ENCODE data around the gene MTA1. TPM values are rescaled to one million over a fixed set of nuclear protein-coding genes. Genes with fewer than 3 reads are reported as not detected.

Gene MTA1
- total RNA-seq, 1 experiment from 2014 or later: 166 TPM

DNA sequence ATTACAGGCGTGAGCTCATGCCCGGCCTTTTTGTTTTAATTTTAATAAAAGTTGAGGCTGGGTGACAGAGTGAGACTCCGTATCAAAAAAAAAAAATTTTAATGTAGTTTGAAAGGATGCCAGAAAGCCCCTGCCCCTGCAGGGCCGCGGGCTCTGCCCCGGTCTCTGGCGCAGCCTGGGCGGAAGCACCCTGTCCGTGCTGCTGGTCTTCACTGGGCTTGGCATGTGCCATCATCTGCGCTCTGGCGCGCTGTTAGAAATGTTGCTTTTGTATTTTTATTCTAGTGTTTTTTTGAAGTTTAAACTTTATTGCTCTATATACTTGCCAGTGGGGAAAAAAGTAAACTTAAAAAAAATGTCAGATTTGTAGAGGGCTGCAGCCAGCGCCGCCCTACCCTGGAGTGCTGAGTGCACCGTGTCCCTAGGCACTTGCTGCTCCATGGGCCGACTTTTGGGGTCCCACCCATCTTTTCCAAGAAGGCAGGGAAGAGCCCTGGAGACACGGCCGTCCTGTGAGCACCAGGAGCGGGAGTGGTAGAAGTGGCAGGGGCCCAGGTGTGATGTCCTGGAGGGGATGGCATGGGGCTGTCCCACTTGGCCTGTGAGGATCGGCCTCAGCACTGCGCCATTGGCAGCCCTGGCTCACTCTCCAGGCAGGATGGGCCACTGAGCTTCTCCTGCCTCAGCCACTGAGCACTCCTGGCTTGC lies 4.0 kb downstream of the MTA1 start:
- peaks cover 18% of the 10 kb centered on the region for H3K36me3 Mint-ChIP-seq (ENCODE audit: insufficient read depth, unreplicated experiment)
- ChIA-PET POLR2A (no interaction called here), CTCF (interaction anchor here (1.0 to 1.3 kb wide), 2 partner anchors 50 to 57 kb away, joined by 3 read pairs; no protein-coding TSS in a partner anchor)
- H3K9me3 Mint-ChIP-seq (ENCODE audit: unreplicated experiment): no peaks in the 10 kb centered on the region
- H3K27me3 Mint-ChIP-seq (ENCODE audit: insufficient read depth, unreplicated experiment): no peaks in the 10 kb centered on the region
- H3K27ac Mint-ChIP-seq (ENCODE audit: low read depth, unreplicated experiment): no peak overlapping the region
- no peak for DNase-seq (ENCODE audit: unreplicated experiment)
- intact Hi-C loops (cut with micrococcal nuclease): no loop called here
- no peak overlapping the region for H3K4me3 Mint-ChIP-seq (ENCODE audit: unreplicated experiment)
- TF ChIP-seq, protein P1, sequence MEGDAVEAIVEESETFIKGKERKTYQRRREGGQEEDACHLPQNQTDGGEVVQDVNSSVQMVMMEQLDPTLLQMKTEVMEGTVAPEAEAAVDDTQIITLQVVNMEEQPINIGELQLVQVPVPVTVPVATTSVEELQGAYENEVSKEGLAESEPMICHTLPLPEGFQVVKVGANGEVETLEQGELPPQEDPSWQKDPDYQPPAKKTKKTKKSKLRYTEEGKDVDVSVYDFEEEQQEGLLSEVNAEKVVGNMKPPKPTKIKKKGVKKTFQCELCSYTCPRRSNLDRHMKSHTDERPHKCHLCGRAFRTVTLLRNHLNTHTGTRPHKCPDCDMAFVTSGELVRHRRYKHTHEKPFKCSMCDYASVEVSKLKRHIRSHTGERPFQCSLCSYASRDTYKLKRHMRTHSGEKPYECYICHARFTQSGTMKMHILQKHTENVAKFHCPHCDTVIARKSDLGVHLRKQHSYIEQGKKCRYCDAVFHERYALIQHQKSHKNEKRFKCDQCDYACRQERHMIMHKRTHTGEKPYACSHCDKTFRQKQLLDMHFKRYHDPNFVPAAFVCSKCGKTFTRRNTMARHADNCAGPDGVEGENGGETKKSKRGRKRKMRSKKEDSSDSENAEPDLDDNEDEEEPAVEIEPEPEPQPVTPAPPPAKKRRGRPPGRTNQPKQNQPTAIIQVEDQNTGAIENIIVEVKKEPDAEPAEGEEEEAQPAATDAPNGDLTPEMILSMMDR (IDR thresholded peaks at IDR 0.05; ENCODE audit: unreplicated experiment): no peak
- H3K4me1 Mint-ChIP-seq (ENCODE audit: insufficient read depth, unreplicated experiment): peaks cover 11% of the 10 kb centered on the region
- no TSS peak for BruUV-seq (replicated peaks)

DNA sequence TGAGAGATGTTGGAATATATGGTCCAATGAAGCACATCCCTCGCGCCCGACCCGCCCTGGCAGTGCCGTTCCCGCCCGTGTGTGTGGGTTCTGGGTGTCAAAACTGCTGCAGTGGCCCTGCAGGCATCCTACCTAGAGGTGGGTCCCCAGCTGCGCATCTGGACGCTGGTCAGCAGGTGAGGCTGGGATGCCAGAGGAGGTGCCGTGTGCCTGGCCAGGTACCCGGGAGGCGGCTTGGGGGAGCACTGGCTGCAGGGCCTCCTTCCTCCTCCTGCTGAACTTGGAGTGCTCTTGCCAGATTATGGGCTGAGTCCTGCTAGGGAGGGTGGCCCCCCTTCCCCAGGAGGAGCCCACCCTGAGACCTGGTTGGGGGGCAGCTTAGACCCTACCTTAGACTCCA lies 5.2 kb downstream of the MTA1 start:
- intact Hi-C loops (cut with micrococcal nuclease): no loop called here
- Mint-ChIP-seq H3K9me3 (ENCODE audit: unreplicated experiment) (no peaks in the 10 kb centered on the region), H3K4me3 (ENCODE audit: unreplicated experiment) (no peak overlapping the region), H3K4me1 (ENCODE audit: insufficient read depth, unreplicated experiment) (peaks cover 11% of the 10 kb centered on the region), H3K27ac (ENCODE audit: low read depth, unreplicated experiment) (no peak overlapping the region), H3K27me3 (ENCODE audit: insufficient read depth, unreplicated experiment) (no peaks in the 10 kb centered on the region), H3K36me3 (ENCODE audit: insufficient read depth, unreplicated experiment) (peaks cover 30% of the 10 kb centered on the region)
- ChIA-PET POLR2A (no interaction called here), CTCF (interaction anchor here (0.9 to 1.3 kb wide), 3 partner anchors 49 to 65 kb away, joined by 3 read pairs; no protein-coding TSS in a partner anchor)
- no TSS peak for BruUV-seq (replicated peaks)
- no peak for DNase-seq (ENCODE audit: unreplicated experiment)
- TF ChIP-seq, protein P1 (IDR thresholded peaks at IDR 0.05; ENCODE audit: unreplicated experiment): no peak

DNA sequence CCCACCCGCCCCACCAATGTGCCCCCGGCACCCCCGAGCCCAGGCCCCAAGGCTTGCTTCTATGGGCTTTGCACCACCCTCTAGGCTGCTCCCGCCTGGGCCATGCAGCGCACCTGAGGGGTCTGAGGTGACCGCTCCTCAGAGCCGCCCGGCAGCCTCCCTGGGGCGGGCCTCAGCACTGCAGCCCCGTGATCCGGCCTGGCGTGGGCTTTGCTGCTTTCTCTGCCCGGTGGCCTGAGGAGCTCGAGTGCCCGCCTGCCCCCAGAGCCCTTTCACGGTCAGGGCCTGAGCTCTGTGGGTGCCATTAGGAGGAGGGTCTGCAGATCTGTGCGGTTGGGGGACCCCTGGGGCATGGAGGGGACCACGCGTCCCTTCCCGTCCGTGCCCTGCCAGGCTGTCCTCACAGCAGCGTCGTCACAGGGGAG lies 6.2 kb downstream of the MTA1 start:
- no TSS peak for BruUV-seq (replicated peaks)

DNA sequence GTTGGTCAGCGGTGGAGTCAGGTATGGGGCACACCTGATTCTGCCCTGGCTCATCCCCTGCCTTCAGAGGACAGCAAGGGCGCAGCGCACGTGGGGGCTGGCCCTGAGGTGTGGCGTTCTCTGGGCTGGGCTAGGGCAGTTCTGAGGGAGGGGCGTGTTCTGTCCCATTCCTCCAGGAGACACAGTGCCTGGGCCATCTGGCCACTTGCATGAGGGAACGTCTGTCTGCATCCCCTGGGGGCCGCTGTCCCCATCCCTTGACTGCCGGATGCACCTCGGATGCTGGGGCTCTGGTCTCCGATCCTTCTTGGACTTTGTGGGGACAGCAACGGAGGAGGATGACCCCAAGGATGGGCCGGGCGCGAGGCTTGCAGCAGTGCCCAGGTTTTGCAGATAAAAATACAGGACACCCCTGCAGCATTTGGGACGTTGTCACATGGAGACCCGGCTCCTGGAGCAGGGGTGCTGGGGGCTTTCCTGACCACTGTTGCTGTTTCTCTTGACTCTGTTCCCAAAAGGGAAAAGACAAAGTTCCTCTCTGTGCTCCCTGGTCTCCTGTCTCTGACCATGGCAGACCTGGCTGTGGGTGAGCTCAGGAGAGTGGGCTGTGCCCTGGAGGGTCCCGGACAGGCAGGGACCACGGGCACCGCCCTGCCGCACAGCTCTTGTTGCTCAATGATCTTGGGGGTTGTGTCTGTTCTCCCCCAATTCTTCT lies 6.9 kb downstream of the MTA1 start:
- DNase-seq (ENCODE audit: unreplicated experiment): no peak
- H3K27ac Mint-ChIP-seq (ENCODE audit: low read depth, unreplicated experiment): no peak overlapping the region
- no peaks in the 10 kb centered on the region for H3K27me3 Mint-ChIP-seq (ENCODE audit: insufficient read depth, unreplicated experiment)
- no peak overlapping the region for H3K4me3 Mint-ChIP-seq (ENCODE audit: unreplicated experiment)
- H3K4me1 Mint-ChIP-seq (ENCODE audit: insufficient read depth, unreplicated experiment): peaks cover 25% of the 10 kb centered on the region
- TF ChIP-seq, protein P1 (IDR thresholded peaks at IDR 0.05; ENCODE audit: unreplicated experiment): no peak
- no TSS peak for BruUV-seq (replicated peaks)
- no peaks in the 10 kb centered on the region for H3K9me3 Mint-ChIP-seq (ENCODE audit: unreplicated experiment)
- ChIA-PET CTCF (no interaction called here), POLR2A (no interaction called here)
- H3K36me3 Mint-ChIP-seq (ENCODE audit: insufficient read depth, unreplicated experiment): peaks cover 31% of the 10 kb centered on the region
- intact Hi-C loops (cut with micrococcal nuclease): no loop called here

More for the DNA sequence above, 6.2 kb downstream of the MTA1 start:
- intact Hi-C loops (cut with micrococcal nuclease): no loop called here
- H3K9me3 Mint-ChIP-seq (ENCODE audit: unreplicated experiment): no peaks in the 10 kb centered on the region
- peaks cover 31% of the 10 kb centered on the region for H3K36me3 Mint-ChIP-seq (ENCODE audit: insufficient read depth, unreplicated experiment)
- ChIA-PET POLR2A (no interaction called here), CTCF (interaction anchor here (0.9 kb wide), 1 partner anchor 64 kb away, joined by 3 read pairs; no protein-coding TSS in a partner anchor)
- TF ChIP-seq, protein P1 (IDR thresholded peaks at IDR 0.05; ENCODE audit: unreplicated experiment): no peak
- H3K27me3 Mint-ChIP-seq (ENCODE audit: insufficient read depth, unreplicated experiment): no peaks in the 10 kb centered on the region
- H3K4me3 Mint-ChIP-seq (ENCODE audit: unreplicated experiment): no peak overlapping the region
- DNase-seq (ENCODE audit: unreplicated experiment): no peak
- H3K4me1 Mint-ChIP-seq (ENCODE audit: insufficient read depth, unreplicated experiment): peaks cover 21% of the 10 kb centered on the region
- H3K27ac Mint-ChIP-seq (ENCODE audit: low read depth, unreplicated experiment): no peak overlapping the region

Data from MCF 10A (cell line).